Measurements from ENCODE around the gene UTP14A. TPM values are rescaled to one million over a fixed set of nuclear protein-coding genes. Genes with fewer than 3 reads are reported as not detected.

UTP14A gene
- total RNA-seq, 1 experiment from 2014 or later = 55.4 TPM

GRCh38 chrX:129930941-129931410 is 25.0 kb downstream of the UTP14A start:
- DNase-seq = no peak
- no peak overlapping the region for H2AFZ ChIP-seq
- peaks cover 15% of the 10 kb centered on the region for H3K36me3 ChIP-seq (ENCODE audit: low read depth)
- no peak overlapping the region for H3K27ac ChIP-seq
- no TSS peak for BruUV-seq (replicated peaks)
- TF ChIP-seq EZH2 (IDR thresholded peaks at IDR 0.05; ENCODE audit: low read depth) (no peak), CTCF (conservative IDR thresholded peaks at IDR 0.05) (no peak)
- H3K9me3 ChIP-seq (ENCODE audit: insufficient read depth, low read depth) = no peaks in the 10 kb centered on the region
- CTCF ChIA-PET = interaction anchor here (0.6 kb wide), 1 partner anchor 131 kb away, joined by 5 read pairs; no protein-coding TSS in a partner anchor
- H3K9me2 ChIP-seq (ENCODE audit: insufficient read depth) = no peaks in the 10 kb centered on the region
- peaks cover 47% of the 10 kb centered on the region for H3F3A ChIP-seq (ENCODE audit: insufficient read depth, low read depth)
- H3K79me2 ChIP-seq (ENCODE audit: low read depth) = no peaks in the 10 kb centered on the region
- H3K4me2 ChIP-seq = peak overlapping the region; percentile 85
- H3K4me1 ChIP-seq (replicated peaks; ENCODE audit: insufficient read depth) = no peaks in the 10 kb centered on the region
- H3K4me3 ChIP-seq = peak overlapping the region; percentile 85; the same call in 1 of the 2 replicates
- H4K20me1 ChIP-seq (ENCODE audit: insufficient read depth) = 0 out of 2 replicates have a peak, but pooled peaks cover 3% of the 10 kb centered on the region
- peaks cover 18% of the 10 kb centered on the region for H3K27me3 ChIP-seq (ENCODE audit: insufficient read depth, low read depth)
- POLR2A ChIA-PET (ENCODE audit: unreplicated experiment) = interaction anchor here (0.6 kb wide), 1 partner anchor 130 kb away, joined by 5 read pairs; no protein-coding TSS in a partner anchor
- intact Hi-C loops (cut with micrococcal nuclease; ENCODE audit: unreplicated experiment) = no loop called here

DNA sequence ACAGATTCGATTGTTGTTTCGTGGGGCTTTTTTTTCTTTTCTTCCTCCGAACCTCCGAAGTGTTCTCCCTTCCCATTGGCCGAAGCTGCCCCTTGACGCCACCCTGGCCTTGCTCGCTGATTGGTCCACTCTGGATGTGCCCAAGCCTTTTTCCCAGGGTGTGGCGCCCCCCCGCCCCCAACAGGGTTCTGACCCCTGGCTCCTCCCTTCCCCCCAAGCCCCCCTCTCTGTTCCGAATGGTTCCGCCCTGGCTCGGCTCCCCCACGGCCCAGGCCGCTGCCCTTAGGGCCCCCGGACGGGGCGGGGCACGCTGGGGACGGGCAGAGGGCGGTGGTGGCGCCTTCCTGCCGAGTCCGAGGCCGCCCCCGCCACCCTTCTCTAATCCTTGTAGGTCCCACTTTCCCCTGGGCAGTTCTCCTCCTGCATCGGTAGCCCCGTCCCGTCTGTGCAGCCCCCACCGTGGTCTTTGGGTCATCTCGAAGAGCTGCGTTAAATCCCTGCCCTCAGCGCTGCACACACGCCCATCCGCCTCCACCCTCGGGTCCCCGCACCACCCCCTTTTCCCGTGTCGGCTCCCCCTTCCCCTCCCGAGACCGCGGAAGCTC is 25.5 kb downstream of the UTP14A start:
- TF ChIP-seq EZH2 (IDR thresholded peaks at IDR 0.05; ENCODE audit: low read depth) (no peak), CTCF (conservative IDR thresholded peaks at IDR 0.05) (no peak)
- ChIA-PET POLR2A (ENCODE audit: unreplicated experiment) (no interaction called here), CTCF (interaction anchor here (0.5 to 0.8 kb wide), 2 partner anchors 30 to 256 kb away, joined by 5 to 6 read pairs; no protein-coding TSS in a partner anchor)
- Histone ChIP-seq H3K9me2 (ENCODE audit: insufficient read depth) (no peaks in the 10 kb centered on the region), H3K4me1 (replicated peaks; ENCODE audit: insufficient read depth) (no peaks in the 10 kb centered on the region), H4K20me1 (ENCODE audit: insufficient read depth) (no peaks in the 10 kb centered on the region), H3K79me2 (ENCODE audit: low read depth) (no peaks in the 10 kb centered on the region), H3K27me3 (ENCODE audit: insufficient read depth, low read depth) (peaks cover 18% of the 10 kb centered on the region), H2AFZ (peak overlapping the region; percentile 91), H3K4me2 (peak overlapping the region; percentile 85), H3K36me3 (ENCODE audit: low read depth) (peaks cover 10% of the 10 kb centered on the region; the same call in 1 of the 2 replicates), H3K27ac (no peak overlapping the region), H3K9me3 (ENCODE audit: insufficient read depth, low read depth) (no peaks in the 10 kb centered on the region), H3F3A (ENCODE audit: insufficient read depth, low read depth) (peaks cover 42% of the 10 kb centered on the region), H3K4me3 (peak overlapping the region; percentile 85)
- no TSS peak for BruUV-seq (replicated peaks)
- intact Hi-C loops (cut with micrococcal nuclease; ENCODE audit: unreplicated experiment) = no loop called here
- DNase-seq = peak; percentile 46 to 73

- intact Hi-C loops (cut with micrococcal nuclease; ENCODE audit: unreplicated experiment) = no loop called here
- POLR2A ChIA-PET (ENCODE audit: unreplicated experiment) = no interaction called here
These were observed 26.3 kb downstream of the UTP14A start for GRCh38 chrX:129932016-129932820.

More at GRCh38 chrX:129932016-129932820, 26.3 kb downstream of the UTP14A start:
- CTCF ChIA-PET = interaction anchor here (0.5 to 0.8 kb wide), 2 partner anchors 29 to 256 kb away, joined by 5 to 6 read pairs; no protein-coding TSS in a partner anchor
- H4K20me1 ChIP-seq (ENCODE audit: insufficient read depth) = no peaks in the 10 kb centered on the region
- no peaks in the 10 kb centered on the region for H3K9me3 ChIP-seq (ENCODE audit: insufficient read depth, low read depth)
- peaks cover 20% of the 10 kb centered on the region for H3K27me3 ChIP-seq (ENCODE audit: insufficient read depth, low read depth)
- no peak for TF ChIP-seq EZH2 (IDR thresholded peaks at IDR 0.05; ENCODE audit: low read depth)
- no peak for TF ChIP-seq CTCF (conservative IDR thresholded peaks at IDR 0.05)
- no peaks in the 10 kb centered on the region for H3K9me2 ChIP-seq (ENCODE audit: insufficient read depth)
- peak overlapping the region; percentile 91 for H2AFZ ChIP-seq
- H3K4me2 ChIP-seq = peak overlapping the region; percentile 85
- H3K4me3 ChIP-seq = peak overlapping the region; percentile 85
- H3K79me2 ChIP-seq (ENCODE audit: low read depth) = no peaks in the 10 kb centered on the region
- H3F3A ChIP-seq (ENCODE audit: insufficient read depth, low read depth) = peaks cover 37% of the 10 kb centered on the region
- no TSS peak for BruUV-seq (replicated peaks)
- no peaks in the 10 kb centered on the region for H3K4me1 ChIP-seq (replicated peaks; ENCODE audit: insufficient read depth)
- H3K27ac ChIP-seq = no peak overlapping the region
- DNase-seq = peak; percentile 61 to 84
- 0 out of 2 replicates have a peak, but pooled peaks cover 4% of the 10 kb centered on the region for H3K36me3 ChIP-seq (ENCODE audit: low read depth)

Measured in PC-9 (cell line).